HG03108 (cell line): Measurements from ENCODE around the gene AGL.
"Not testable (repeated sequence)": the region's sequence is repeated elsewhere in the genome, so short reads cannot be mapped to it uniquely, and the experiment has no call there.

Experiments
- ATAC-seq: cut with Tn5 transposase; IDR thresholded peaks from one replicate; pipeline ENCODE4 v1.9.1; 2021; ENCODE audit warnings: moderate library complexity; ENCODE audit not compliant: unreplicated experiment

AGL gene

GRCh38 chr1:99935534-99935933 lies 85.4 kb downstream of the AGL start:
- no peak for ATAC-seq

- no peak for ATAC-seq
Observed at GRCh38 chr1:99936071-99936470, 85.9 kb downstream of the AGL start.

DNA sequence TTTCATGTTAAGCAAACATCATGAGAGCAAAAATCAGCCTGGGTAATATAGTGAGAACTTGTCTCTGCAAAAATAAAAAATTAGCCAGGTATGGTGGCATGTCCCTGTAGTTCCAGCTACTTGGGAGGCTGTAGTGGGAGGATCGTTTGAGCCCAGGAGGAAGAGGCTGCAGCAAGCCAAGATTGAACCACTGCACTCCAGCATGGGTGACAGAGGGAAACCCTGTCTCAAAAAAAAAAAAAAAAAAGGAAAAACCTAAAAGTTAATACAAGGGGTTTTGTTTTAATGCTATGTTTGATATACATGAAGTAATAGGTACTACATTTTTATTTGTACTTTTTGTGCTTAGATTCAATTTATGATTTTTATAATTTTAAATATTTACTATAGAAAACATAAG lies 92.6 kb downstream of the AGL start:
- no peak for ATAC-seq

DNA sequence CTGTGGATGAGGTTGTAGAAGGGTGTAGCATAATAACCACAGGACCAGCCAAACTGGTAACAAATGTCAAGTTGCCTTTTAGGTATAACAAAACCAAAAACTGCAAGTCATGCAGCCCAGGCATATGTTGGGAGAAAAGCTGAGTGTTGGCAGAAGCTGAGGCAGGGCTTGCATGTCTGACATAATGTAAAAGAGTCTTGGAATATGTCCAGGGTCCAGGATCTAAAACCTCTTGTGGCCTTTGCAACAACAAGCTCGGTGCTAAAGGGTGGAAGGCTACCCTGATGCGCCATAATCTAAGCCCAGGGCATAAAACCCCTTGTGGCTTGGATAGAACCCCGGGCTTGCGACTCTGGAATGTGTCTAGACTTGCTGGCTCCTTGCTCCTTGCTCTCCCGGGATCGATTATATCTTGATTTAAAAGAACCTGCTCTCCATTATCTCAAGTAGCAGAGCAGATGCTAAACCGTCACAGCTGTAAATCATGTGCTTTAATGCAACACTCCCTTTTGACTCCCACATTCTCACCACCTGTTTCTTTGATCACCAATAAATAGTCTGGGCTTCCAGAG lies 93.1 kb downstream of the AGL start:
- no peak for ATAC-seq

GRCh38 chr1:99944192-99944591 lies 94.0 kb downstream of the AGL start:
- no peak for ATAC-seq

GRCh38 chr1:99945174-99945573 lies 95.0 kb downstream of the AGL start:
- ATAC-seq, result no peak

- no peak for ATAC-seq
Observed at GRCh38 chr1:99950486-99950885, 100.3 kb downstream of the AGL start.

- ATAC-seq, result no peak
Observed at GRCh38 chr1:99952522-99952921, 102.4 kb downstream of the AGL start.

DNA sequence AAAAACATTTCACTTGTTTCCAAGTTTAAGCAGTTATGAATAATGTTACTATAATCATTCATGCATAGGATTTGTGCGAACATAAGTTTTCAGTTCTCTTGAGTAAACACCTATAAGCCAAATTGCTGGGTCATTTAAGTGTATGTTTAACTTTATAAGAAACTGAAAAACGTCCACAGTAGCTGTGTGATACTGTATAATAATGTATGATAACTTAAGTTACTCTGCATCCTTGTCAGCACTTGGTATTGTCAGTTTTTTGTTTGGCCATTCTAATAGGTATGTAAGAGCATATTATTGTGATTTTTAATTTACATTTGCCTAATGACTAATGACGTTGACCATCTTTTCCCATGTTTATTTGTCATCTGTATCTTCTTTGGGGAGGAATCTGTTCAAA lies 105.2 kb downstream of the AGL start:
- ATAC-seq, result no peak

GRCh38 chr1:99956755-99957154 lies 106.6 kb downstream of the AGL start:
- no peak for ATAC-seq

DNA sequence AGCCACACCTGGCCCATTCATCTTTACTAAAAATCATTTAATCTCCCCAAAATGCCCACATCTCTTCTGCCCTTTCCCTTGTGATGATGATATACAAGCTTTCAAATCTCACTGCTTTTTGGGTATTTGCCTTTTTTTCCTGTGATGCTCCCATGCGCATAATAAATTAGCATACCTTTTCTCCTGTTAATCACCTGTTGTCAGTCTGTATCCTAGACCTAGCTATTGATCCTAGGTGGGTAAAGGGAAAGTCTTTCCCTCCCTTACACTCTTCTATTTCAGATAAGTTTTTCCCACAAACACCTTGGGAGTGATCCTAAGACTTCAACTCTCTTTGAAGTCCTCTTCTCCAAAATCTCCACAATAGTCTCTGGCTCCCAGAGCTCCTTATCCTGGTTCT lies 107.7 kb downstream of the AGL start:
- ATAC-seq, result no peak

GRCh38 chr1:99959189-99959705 lies 109.1 kb downstream of the AGL start:
- ATAC-seq, result not testable (repeated sequence)

GRCh38 chr1:99960260-99960659 lies 110.1 kb downstream of the AGL start:
- not testable (repeated sequence) for ATAC-seq

DNA sequence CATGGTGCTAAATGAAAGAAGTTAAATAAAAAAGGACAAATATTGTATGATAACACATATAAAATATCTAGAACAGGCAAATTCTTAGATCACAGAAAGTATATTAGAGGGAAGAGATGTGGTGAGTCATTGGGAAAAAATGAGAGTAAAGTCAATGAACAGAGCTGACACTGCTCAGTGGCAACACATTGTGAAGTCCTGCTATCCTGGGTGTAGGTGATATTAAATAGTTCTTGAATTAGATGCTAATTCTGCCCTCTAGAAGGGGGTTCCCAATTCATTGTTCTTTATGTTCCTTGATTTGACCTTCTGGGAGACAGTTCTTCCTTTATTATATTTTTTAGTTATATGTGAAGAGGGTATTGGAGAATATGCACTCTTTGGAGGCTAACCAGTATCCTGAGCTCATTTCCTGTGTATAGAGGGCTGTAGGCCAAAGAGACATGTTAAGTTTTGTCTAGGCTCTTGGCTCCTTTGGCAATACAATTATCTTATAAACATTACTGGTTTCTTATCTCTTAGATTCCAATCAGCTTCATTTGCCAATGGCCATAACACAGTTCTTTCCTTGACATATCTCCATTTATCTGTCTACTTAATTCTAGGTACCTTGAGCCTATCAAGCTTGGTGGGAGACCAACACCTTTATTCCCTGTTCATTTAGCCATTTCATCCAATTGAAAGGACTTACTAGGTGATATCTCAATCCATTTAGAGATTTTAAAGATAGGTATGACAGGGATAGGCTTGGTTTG lies 113.1 kb downstream of the AGL start:
- ATAC-seq, result no peak

DNA sequence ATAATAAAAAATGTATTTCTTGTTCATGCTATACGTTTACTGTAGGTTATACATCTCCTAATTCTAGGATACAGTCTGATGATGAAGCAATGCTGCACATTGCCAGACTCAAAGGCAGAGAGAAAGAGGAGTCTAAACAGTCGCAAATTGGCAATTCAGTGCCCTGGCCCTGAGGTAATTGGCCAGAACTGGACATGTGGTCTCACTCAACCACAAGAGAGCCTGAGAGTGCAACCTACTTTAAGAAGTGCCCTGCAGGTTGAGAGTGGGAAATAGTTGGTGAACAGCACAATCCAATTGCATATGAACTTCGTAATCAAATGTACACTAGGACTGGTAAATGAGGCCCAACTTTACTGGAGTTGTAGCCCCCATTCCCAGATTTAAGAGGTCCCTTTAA lies 114.6 kb downstream of the AGL start:
- no peak for ATAC-seq

- ATAC-seq, result no peak
Observed at GRCh38 chr1:99965646-99966375, 115.7 kb downstream of the AGL start.

GRCh38 chr1:99968214-99968613 lies 118.1 kb downstream of the AGL start:
- no peak for ATAC-seq

DNA sequence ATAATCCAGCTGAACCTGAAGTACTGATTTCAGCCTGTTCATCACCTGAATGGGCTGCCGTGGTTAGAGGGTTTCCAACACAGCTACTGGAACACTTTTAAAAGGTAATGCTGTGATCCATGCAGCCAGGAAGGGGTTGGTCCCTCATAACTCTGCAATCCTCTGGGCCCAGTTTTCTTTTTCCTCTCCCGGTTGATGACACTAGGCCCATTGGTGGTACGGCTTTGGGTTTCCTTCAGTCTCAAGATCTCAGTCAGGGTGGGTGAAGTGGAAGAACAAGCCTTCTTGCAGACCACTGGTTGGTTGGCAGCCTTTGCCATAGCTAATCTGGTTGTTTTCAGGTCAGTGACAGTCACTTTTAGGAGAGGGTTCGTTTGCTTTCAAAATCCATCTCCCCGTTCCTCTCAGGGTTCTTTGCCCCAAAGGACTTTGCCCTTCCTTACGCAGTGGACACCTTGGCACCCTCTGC lies 119.1 kb downstream of the AGL start:
- ATAC-seq, result peak; percentile 8

GRCh38 chr1:99969729-99970621 lies 119.8 kb downstream of the AGL start, which contains the start of gene SLC35A3:
Gene SLC35A3 (plus strand): TSS chr1:99969996. CDS start chr1:99993555, 23,559 bp downstream.
- peak; percentile 92 for ATAC-seq

GRCh38 chr1:99970713-99971255 lies 120.6 kb downstream of the AGL start:
- ATAC-seq, result no peak
